BLaER1 treated with 17β-estradiol and CSF1 and Interleukin-3, amounts not matched to agents 10 nM and 100 nM (cell line): ENCODE results near the gene FIZ1.

ENCODE experiments used
- H3K27ac ChIP-seq, 11 experiments: shearing (Covaris generic); formaldehyde crosslinking; 2 replicates each; pipeline ENCODE4 v1.8.1; 2022
- H3K27me3 ChIP-seq, 11 experiments: shearing (Covaris generic); formaldehyde crosslinking; 2 replicates each; pipeline ENCODE4 v1.8.1; 2022
- H3K36me3 ChIP-seq, 11 experiments: shearing (Covaris generic); formaldehyde crosslinking; 2 replicates each; pipeline ENCODE4 v1.8.1; 2022
- H3K4me1 ChIP-seq, 10 experiments: shearing (Covaris generic); formaldehyde crosslinking; 2 replicates each; pipeline ENCODE4 v1.8.1; 2022
- H3K4me2 ChIP-seq, 11 experiments: shearing (Covaris generic); formaldehyde crosslinking; 2 replicates each; pipeline ENCODE4 v1.8.1; 2022
- H3K4me3 ChIP-seq, 10 experiments: shearing (Covaris generic); formaldehyde crosslinking; 2 replicates each; pipeline ENCODE4 v1.8.1; 2022
- H3K9ac ChIP-seq, 11 experiments: shearing (Covaris generic); formaldehyde crosslinking; 2 replicates each; pipeline ENCODE4 v1.8.1; 2022
- H3K9me3 ChIP-seq, 11 experiments: shearing (Covaris generic); formaldehyde crosslinking; replicated peaks in 1 of 11; 2 replicates each; pipeline ENCODE4 v1.8.1; 2022
- H4K20me1 ChIP-seq, 11 experiments: shearing (Covaris generic); formaldehyde crosslinking; 2 replicates each; pipeline ENCODE4 v1.8.1; 2022
- Cebpa-rat ChIP-seq, 11 experiments: shearing (Covaris generic); IDR thresholded peaks; 2 replicates each; pipeline ENCODE4 v1.8.1; 2022

The FIZ1 gene

GRCh38 chr19:55640043-55640576, 40.8 kb upstream of the FIZ1 start:
- Histone ChIP-seq H3K4me2 (peak overlapping the region; percentile 95 to 100 (median 100)), H3K27me3 (no peaks in the 10 kb centered on the region), H3K4me3 (peak overlapping the region; percentile 78 to 91 (median 87)), H3K9me3 (no peaks in the 10 kb centered on the region), H3K36me3 (peaks cover 12 to 22% (median 16%) of the 10 kb centered on the region in 11 experiments), H3K4me1 (peaks cover 60 to 78% (median 69%) of the 10 kb centered on the region in 10 experiments), H3K9ac (peak overlapping the region; percentile 83 to 97 (median 89)), H3K27ac (peak overlapping the region; percentile 60 to 92 (median 86); a peak in 21 of 22 replicates), H4K20me1 (peaks cover 0 to 21% (median 10%) of the 10 kb centered on the region in 11 experiments; a peak in 12 of 22 replicates)
- no peak for TF ChIP-seq Cebpa-rat (IDR thresholded peaks at IDR 0.05)

- Histone ChIP-seq H3K9me3 (no peaks in the 10 kb centered on the region), H3K4me1 (peaks cover 56 to 74% (median 65%) of the 10 kb centered on the region in 10 experiments), H4K20me1 (peaks cover 0 to 11% (median 0%) of the 10 kb centered on the region in 11 experiments; a peak in 3 of 22 replicates), H3K9ac (peak overlapping the region in 3 of 11 experiments; percentile 15 to 95 (median 24); a peak in 3 of 22 replicates), H3K27me3 (no peaks in the 10 kb centered on the region), H3K4me2 (peak overlapping the region; percentile 95 to 100 (median 100); a peak in 21 of 22 replicates), H3K4me3 (0 out of 20 replicates have a peak overlapping the region, but pooled peaks of 1 of the 10 experiments have one; percentile 8), H3K27ac (peak overlapping the region in 5 of 11 experiments; percentile 32 to 90 (median 86); a peak in 3 of 22 replicates), H3K36me3 (peaks cover 5 to 13% (median 8%) of the 10 kb centered on the region in 11 experiments; a peak in 11 of 22 replicates)
- TF ChIP-seq Cebpa-rat (IDR thresholded peaks at IDR 0.05): no peak
These were observed 39.6 kb upstream of the FIZ1 start for GRCh38 chr19:55638864-55639359.

GRCh38 chr19:55637534-55637933, 38.2 kb upstream of the FIZ1 start:
- Histone ChIP-seq H3K27me3 (no peaks in the 10 kb centered on the region), H3K9me3 (no peaks in the 10 kb centered on the region), H4K20me1 (peaks cover 0 to 6% (median 0%) of the 10 kb centered on the region in 11 experiments; a peak in 3 of 22 replicates), H3K4me3 (no peak overlapping the region), H3K4me2 (peak overlapping the region in 9 of 11 experiments; percentile 8 to 100 (median 97); a peak in 13 of 22 replicates), H3K27ac (no peak overlapping the region; a peak in 1 of 22 replicates), H3K4me1 (peaks cover 55 to 80% (median 67%) of the 10 kb centered on the region in 10 experiments), H3K36me3 (peaks cover 5 to 13% (median 8%) of the 10 kb centered on the region in 11 experiments; a peak in 11 of 22 replicates), H3K9ac (peak overlapping the region in 4 of 11 experiments; percentile 9 to 97 (median 94); a peak in 4 of 22 replicates)
- no peak for TF ChIP-seq Cebpa-rat (IDR thresholded peaks at IDR 0.05)

GRCh38 chr19:55636723-55637122, 37.4 kb upstream of the FIZ1 start:
- H3K4me3 ChIP-seq: peak overlapping the region in 7 of 10 experiments; percentile 75 to 98 (median 94); a peak in 7 of 20 replicates
- peak overlapping the region in 3 of 11 experiments; percentile 93 to 96 (median 95); a peak in 2 of 22 replicates for H3K27ac ChIP-seq
- TF ChIP-seq Cebpa-rat (IDR thresholded peaks at IDR 0.05): no peak
- no peaks in the 10 kb centered on the region for H3K27me3 ChIP-seq
- H3K9ac ChIP-seq: peak overlapping the region in 10 of 11 experiments; percentile 90 to 99 (median 96); a peak in 18 of 22 replicates
- peaks cover 5 to 13% (median 8%) of the 10 kb centered on the region in 11 experiments; a peak in 11 of 22 replicates for H3K36me3 ChIP-seq
- H3K4me2 ChIP-seq: peak overlapping the region; percentile 94 to 100 (median 97)
- H3K4me1 ChIP-seq: peaks cover 53 to 75% (median 66%) of the 10 kb centered on the region in 10 experiments
- no peaks in the 10 kb centered on the region for H3K9me3 ChIP-seq
- no peaks in the 10 kb centered on the region; a peak in 1 of 22 replicates for H4K20me1 ChIP-seq

GRCh38 chr19:55635856-55636440, 36.6 kb upstream of the FIZ1 start:
- Histone ChIP-seq H3K9ac (peak overlapping the region; percentile 90 to 99 (median 96)), H3K27me3 (no peaks in the 10 kb centered on the region), H3K9me3 (no peaks in the 10 kb centered on the region), H3K4me3 (peak overlapping the region; percentile 75 to 98 (median 91)), H3K4me1 (peaks cover 53 to 79% (median 66%) of the 10 kb centered on the region in 10 experiments), H3K4me2 (peak overlapping the region; percentile 94 to 100 (median 97)), H4K20me1 (no peaks in the 10 kb centered on the region; a peak in 1 of 22 replicates), H3K36me3 (peaks cover 5 to 13% (median 8%) of the 10 kb centered on the region in 11 experiments; a peak in 11 of 22 replicates), H3K27ac (peak overlapping the region; percentile 92 to 99 (median 95))
- TF ChIP-seq Cebpa-rat (IDR thresholded peaks at IDR 0.05): no peak

- Histone ChIP-seq H3K4me3 (peak overlapping the region; percentile 75 to 98 (median 91)), H3K4me2 (peak overlapping the region; percentile 94 to 100 (median 97)), H4K20me1 (no peaks in the 10 kb centered on the region; a peak in 1 of 22 replicates), H3K9ac (peak overlapping the region; percentile 90 to 99 (median 96)), H3K27ac (peak overlapping the region; percentile 92 to 99 (median 95)), H3K9me3 (no peaks in the 10 kb centered on the region), H3K4me1 (peaks cover 53 to 79% (median 66%) of the 10 kb centered on the region in 10 experiments), H3K36me3 (peaks cover 5 to 13% (median 8%) of the 10 kb centered on the region in 11 experiments; a peak in 11 of 22 replicates), H3K27me3 (no peaks in the 10 kb centered on the region)
- no peak for TF ChIP-seq Cebpa-rat (IDR thresholded peaks at IDR 0.05)
These were observed 36.0 kb upstream of the FIZ1 start for GRCh38 chr19:55635334-55635717.

- H3K27ac ChIP-seq: peak overlapping the region; percentile 92 to 99 (median 95); a peak in 21 of 22 replicates
- no peak for TF ChIP-seq Cebpa-rat (IDR thresholded peaks at IDR 0.05)
- peak overlapping the region; percentile 90 to 99 (median 96); a peak in 17 of 22 replicates for H3K9ac ChIP-seq
- peak overlapping the region; percentile 94 to 100 (median 97) for H3K4me2 ChIP-seq
- H3K9me3 ChIP-seq: no peaks in the 10 kb centered on the region
- no peaks in the 10 kb centered on the region; a peak in 1 of 22 replicates for H4K20me1 ChIP-seq
- peaks cover 55 to 79% (median 67%) of the 10 kb centered on the region in 10 experiments for H3K4me1 ChIP-seq
- peaks cover 5 to 13% (median 8%) of the 10 kb centered on the region in 11 experiments; a peak in 11 of 22 replicates for H3K36me3 ChIP-seq
- peak overlapping the region; percentile 75 to 98 (median 91); a peak in 14 of 20 replicates for H3K4me3 ChIP-seq
- H3K27me3 ChIP-seq: no peaks in the 10 kb centered on the region
These were observed 34.5 kb upstream of the FIZ1 start for GRCh38 chr19:55633861-55634260.

GRCh38 chr19:55632463-55632834, 33.1 kb upstream of the FIZ1 start:
- peak overlapping the region in 2 of 11 experiments; percentile 13 to 21; a peak in 1 of 22 replicates for H3K4me2 ChIP-seq
- no peak overlapping the region; a peak in 1 of 22 replicates for H3K27ac ChIP-seq
- no peak for TF ChIP-seq Cebpa-rat (IDR thresholded peaks at IDR 0.05)

More at GRCh38 chr19:55632463-55632834, 33.1 kb upstream of the FIZ1 start:
- H3K9ac ChIP-seq: peak overlapping the region in 2 of 11 experiments; percentile 23 to 65; a peak in 2 of 22 replicates
- H4K20me1 ChIP-seq: no peaks in the 10 kb centered on the region; a peak in 1 of 22 replicates
- H3K36me3 ChIP-seq: 0 out of 22 replicates have a peak, but pooled peaks cover 0 to 3% (median 0%) of the 10 kb centered on the region in 11 experiments
- peaks cover 45 to 70% (median 59%) of the 10 kb centered on the region in 10 experiments for H3K4me1 ChIP-seq
- no peaks in the 10 kb centered on the region for H3K27me3 ChIP-seq
- no peak overlapping the region for H3K4me3 ChIP-seq
- no peaks in the 10 kb centered on the region for H3K9me3 ChIP-seq
